Umbilical cord (tissue), 2 donors: Measurements from ENCODE around the gene GAREM1. TPM values are rescaled to one million over a fixed set of nuclear protein-coding genes. Genes with fewer than 3 reads are reported as not detected.
"Not testable (repeated sequence)": the region's sequence is repeated elsewhere in the genome, so short reads cannot be mapped to it uniquely, and the experiment has no call there.

Experiments used
- DNase-seq: peaks from one replicate; pipeline ENCODE4 v3.0.0-alpha.2; 2015; ENCODE audit warnings: low spot score
- total RNA-seq: library from RNA; depleted of rRNA; stranded (reverse); fragments of >200 nt; gene quantifications from one replicate; pipeline ENCODE4 v1.2.3, GENCODE V29; 2014; ENCODE audit warnings: low replicate concordance; ENCODE audit not compliant: insufficient read depth

The GAREM1 gene
- total RNA-seq, 1 donor from 2014 or later: 5.1 TPM

DNA sequence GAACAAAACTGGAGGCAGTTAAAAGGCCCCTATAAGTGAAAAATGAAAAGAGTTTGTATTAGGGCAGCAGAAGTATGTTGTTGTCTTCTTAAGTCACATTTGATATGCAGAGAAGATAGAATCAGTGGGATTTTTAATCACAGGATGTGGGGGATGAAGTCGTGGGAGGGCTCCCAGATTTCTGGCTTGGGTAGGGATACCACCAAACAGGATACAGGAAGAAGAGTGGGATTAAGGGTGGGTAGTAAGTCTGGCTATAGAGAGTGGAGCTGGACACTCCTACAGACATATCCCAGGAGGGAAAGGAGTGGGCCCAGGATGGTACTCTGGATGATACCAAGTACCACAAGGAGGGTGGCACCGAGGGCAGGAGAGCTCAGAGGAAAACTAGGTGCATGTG lies 99.3 kb downstream of the GAREM1 start:
- DNase-seq: no peak

DNA sequence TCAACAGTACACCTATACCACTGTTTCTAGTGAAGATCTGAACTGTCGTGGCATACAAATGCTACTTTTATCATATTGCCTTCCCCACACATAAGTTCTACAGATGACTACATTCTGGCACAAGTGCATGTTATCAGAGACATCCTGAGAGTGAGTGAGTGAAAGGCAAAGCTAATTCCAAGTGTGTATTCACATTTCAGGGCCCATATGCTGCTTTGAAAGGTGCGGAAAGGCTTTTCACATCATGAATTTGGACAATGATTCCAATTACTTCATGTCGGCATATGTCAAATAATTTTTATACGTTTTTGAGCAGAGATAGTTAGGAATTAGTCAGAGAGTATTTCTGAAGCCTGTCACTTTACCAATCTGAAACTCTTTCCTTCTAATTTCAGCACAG lies 101.7 kb downstream of the GAREM1 start:
- no peak for DNase-seq

DNA sequence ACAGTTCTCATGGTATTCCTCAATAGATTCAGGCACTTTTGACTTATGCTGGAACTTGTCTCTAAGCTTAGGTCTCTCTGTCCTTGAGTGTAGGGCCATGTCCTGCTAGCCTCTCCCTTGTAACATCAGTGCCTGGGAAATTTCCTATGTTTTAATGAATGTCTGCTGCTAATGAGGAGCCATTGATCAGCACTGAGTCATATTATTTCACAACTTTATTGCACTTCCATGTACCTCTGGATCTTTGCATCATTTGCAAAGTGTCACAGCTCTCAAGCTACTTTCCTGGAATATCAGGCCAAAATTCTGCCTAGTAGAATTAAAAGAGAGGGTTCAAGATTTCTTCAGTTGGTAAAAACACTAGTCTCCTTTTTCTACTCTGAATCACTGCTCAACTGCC lies 102.5 kb downstream of the GAREM1 start:
- no peak for DNase-seq

DNA sequence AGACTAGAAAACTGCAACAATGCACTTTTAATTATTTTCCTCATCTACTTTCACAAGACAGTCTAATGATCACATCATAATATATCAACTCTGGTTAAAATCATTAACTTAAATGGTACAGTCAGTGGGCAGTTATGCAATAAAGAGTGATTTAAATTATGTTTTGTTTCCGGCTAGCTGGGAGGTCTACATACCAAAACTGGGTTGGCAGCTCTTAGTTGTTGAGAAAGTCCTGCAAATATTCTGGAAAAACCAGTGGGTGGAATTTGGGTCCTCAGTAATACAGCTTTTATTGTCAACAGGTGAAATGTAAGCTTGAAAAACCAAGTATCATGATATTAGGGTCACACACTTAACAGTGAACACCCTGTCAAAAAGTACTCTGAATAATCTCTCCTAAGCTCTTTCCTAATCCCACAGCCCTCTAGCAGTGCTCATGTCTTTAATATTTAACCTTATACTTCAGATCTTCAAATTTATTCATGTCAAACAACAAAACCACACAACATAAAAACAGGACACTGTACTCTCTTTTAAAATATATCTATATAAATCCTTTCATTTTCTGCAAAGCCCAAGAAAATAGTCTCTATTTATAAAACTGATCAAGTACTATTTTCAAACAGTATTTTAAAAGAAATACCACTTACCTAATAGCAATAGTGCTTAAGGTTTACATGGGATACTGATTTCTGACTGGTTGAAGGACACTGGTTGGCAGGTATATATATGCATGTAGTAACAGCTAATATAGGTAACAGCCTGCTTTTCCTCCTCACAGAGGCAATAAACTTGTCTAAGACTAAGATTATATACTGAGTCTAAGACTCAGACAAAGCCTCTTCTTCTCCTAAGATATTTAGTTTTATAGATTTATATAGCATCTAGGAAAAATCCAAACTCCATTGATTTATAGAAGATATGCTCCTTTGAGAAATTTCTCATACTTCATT lies 103.8 kb downstream of the GAREM1 start:
- peak; percentile 15 for DNase-seq

DNA sequence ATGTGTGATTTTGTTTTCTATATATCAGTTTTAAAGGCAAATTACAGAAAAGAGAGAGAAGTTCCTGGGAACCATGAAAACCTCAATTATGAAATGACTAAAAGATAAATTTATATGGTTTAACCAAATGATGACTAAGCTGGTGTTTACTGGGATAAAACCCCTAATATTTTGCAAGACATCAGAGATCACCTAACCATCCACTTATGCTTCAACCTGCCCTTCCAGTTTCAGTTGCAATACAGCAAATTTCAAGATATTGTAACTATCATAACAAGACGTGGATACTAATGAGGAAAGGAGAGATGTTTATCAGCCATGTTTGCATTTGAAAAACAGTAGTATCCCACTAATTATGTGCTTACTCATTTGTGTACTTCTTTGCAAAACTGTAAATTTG lies 108.2 kb downstream of the GAREM1 start:
- no peak for DNase-seq

DNA sequence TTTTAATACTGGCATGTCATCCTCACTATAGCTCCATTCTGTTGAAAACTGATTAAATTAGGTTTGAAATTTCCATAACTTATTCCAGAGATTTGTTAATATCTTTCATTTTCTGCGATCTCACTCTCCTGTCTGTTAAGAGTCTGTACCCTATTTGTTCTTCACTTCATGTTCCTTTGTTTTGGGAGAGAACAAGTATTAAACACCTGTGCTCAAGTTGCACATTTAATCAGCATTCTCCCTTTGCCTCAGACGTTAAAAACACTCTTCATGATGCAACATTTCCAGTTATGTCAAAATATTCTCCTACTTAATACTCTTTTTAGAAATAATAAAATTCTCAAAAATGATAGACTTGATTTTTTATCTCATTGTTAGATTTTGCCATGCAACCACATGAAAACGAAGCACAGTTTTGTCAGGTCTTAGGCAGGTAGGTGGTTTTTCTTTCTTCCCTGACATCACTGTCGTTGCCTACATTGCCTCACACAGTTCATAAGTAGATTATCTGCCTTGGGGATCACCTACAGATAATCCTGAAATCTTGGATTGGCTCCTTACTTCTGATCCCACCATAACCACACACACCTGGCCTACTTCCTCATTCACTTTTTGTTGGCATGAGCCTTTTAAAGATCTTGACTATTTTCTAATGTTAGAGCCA lies 109.9 kb downstream of the GAREM1 start:
- no peak for DNase-seq

DNA sequence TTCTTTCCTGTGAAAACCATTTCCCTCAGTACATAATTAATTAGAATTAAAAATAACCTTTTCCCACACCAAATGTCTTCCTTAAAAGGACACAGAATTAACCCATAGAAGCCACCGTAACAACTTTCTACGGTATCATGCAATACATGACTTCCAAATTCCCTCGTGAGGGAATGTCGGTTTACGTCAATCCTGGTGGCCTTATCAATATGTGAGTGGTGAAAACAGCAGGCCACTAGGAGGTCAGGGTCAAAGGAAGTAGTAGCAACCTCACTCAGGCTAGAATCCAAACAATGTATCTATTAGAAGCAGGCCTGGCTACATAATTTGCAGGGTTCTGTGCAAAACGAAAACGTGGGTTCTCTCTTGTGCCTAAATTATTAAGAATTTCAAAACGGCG lies 112.2 kb downstream of the GAREM1 start:
- no peak for DNase-seq

DNA sequence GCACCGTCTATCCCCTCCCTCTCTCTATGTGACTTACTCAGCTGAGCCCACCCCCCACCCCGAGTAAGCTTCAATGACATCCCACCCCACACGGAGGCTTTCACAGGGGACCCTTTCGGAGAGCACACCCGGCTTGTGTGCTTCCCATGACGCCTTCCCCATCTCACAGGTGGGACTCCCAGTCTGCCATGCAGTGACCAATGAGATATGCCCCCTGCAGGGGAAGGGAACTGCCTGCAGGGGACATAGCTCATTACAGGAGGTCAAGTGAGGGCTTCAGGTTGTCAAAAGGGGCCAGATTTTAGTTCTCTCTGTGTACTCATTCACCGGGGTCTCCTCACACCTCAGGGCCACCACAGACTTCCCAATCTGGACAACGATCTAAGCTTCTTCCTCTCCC lies 112.6 kb downstream of the GAREM1 start:
- no peak for DNase-seq

DNA sequence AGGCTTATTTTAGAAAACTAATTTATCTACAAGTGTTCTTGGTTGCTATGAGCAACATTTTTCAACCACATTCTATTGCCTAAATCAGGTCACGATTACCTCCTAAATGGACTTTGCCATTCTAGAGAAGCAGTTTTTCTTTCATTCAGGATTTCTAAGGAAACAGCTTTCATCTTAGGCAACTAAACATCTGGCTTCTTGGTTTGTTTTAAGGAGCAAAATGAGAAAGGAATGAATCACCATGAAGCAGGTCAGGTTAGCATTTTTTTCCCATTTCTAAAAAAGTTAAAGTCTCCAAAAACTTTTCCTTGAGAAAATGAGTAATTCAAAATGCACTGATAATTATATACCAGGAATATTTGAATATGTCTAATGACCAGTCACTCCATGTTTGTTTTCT lies 114.8 kb downstream of the GAREM1 start:
- no peak for DNase-seq

DNA sequence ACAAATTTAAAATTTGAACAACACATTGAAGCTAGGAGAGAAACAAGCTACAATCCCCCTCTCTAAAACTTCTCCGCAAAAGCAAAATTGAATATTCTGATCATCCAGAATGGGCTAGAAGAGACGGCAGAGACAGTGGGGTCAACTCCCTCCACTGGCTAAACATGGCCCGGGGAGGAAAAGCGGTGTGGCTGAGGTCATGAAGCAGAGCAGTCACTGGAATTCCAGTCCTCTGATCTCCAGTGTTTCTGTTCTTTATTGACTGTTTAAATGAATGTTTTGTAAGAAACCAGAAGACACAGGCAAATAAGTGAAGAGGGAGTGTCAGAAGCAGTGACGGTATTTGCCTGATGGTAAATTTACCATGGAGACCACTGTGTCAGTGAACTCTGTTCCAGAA lies 116.2 kb downstream of the GAREM1 start:
- no peak for DNase-seq

DNA sequence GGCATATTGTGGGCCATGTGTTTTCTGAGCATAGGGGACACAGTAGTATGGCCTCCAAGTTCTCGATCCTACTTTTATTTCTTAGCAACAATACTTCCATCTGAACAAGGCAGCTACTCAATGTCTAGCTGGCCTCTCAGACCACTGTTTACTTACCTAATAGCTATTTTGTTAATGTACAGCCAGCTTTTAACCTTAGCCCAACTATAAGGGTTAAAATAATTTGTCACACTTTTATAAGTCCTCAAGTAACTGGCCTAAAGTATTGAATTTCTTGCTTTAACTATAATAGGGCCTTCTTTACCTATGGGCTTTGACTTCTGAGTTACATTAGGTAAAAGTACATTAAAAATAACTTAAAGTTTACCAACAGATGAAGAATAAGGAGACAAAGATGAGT lies 117.4 kb downstream of the GAREM1 start:
- DNase-seq: no peak

DNA sequence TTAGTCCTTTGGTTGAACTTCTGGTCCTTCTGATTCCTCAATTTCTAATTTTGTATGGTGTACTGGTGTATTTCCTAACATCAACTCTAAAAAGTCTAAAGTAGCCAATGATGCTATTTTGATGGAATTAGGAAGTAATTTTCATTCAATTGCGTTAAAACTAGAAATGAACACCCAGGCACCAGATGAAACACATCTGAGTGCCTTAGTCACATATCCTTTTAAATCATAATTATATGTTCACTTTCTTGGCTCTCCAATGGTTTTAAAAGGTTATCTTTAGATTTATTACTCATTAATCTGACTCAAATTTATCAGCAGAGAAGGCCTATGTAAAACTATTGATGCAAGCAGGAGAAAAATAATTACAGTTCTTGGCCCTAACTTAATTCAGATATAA lies 119.7 kb downstream of the GAREM1 start:
- peak; percentile 19 for DNase-seq

DNA sequence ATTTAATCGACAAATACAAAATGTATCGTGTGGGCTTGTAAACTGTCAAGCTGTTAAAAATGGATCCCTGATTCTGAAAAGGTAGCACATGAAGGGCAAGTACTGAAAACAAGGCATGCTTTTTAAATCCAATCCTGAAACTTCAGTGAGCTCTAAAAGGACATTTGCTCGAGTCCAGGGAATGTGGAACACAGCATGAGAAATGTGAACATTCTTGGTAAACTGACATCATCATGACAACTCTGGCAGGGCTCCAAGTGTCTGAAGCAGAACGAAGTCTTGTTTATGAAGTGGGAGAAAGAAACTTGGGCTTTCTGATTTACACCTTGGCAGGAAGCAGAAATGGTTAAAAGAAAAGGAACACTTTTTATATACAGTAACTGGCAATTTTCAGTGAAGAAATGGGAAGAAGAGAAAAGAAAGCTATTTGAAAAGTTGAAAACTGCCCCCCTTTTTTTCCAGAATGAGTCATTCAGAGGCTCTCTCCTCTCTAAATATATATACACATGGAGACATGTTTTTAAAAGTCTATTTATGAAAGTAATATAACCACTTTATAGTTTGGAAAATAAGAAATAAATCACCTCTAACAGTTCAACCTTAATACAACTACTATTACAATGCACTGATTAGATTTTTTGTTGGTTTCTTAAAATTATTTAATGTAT lies 120.8 kb downstream of the GAREM1 start:
- peak; percentile 98 for DNase-seq

DNA sequence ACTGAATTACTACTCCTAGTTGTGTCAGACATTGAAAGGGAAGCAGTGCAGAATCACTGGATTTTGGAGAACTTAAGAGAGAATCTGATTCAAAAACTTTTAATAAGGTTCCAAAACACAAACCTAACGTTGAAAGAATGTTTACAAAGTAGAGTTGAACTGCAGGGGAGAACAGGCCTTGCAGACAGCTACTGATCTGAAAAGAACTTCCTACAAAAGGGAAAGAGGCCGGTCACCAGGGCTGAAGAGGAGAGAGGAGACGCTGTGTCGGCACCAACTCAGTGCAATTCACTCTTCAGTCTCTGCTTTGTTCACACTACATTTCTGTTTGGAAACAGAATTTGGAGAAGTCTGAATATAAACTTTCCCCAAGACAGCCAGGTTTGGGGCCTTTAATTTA lies 124.0 kb downstream of the GAREM1 start:
- DNase-seq: peak; percentile 66

DNA sequence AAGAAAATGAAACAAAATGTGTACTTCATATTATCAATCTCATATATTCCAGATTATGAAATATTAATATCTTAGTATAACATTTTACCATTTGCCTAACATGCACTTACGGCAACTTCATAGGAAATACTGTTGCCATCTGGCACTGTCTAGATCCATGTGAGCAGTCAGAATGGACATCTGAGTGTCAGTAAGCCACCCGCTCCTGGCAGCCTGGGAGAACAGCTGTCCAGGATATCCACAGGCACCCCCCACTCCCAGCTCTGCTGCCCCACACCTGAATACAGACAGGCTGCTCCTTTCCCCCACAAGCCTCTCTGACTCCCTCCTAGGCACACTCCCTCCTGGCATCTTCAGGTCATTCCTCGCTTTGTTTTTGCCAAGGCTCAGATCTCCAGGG lies 127.0 kb downstream of the GAREM1 start:
- no peak for DNase-seq

DNA sequence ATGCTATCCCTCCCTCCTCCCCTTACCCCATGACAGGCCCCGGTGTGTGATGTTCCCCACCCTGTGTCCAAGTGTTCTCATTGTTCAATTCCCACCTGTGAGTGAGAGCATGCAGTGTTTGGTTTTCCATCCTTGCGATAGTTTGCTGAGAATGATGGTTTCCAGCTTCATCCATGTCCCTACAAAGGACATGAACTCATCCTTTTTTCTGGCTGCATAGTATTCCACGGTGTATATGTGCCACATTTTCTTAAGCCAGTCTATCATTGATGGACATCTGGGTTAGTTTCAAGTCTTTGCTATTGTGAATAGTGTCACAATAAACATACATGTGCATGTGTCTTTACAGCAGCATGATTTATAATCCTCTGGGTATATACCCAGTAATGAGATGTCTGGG lies 129.6 kb downstream of the GAREM1 start:
- not testable (repeated sequence) for DNase-seq

DNA sequence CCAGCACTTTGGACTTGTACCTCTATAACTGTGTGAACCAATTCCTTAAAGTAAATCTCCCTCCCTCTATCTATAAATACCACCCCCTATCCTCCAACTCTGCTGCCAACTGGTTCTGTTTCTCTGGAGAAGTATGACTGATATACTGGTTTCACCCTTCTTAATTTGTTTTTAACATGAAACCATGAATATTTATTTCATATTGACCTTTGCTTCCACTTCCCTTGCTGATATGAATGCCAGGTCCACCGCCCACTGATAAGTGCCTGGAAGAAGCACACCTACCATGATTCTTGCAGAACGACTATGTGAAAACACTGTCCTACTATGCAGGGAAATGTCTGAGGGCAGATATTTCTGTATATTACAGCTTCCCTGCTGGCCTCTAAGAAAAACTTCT lies 131.6 kb downstream of the GAREM1 start:
- no peak for DNase-seq

DNA sequence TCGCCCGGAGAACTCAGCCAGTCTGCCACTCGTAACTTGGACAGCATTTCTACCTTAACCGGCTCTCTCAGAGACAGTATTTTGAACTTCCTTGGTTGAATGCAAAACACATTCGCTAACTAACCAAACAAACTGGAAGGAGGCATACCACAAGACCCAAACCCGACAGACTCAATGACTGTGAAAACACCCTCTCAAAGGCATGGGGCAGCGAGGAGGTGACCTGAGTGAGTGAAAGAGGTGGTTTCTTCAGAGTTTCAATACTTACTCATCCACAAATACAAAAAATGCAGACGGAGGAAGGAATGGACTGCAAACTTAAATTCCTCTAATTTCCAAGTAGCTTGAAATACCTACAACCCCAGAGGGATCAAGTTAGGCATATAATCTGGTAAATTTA lies 132.9 kb downstream of the GAREM1 start:
- DNase-seq: no peak

DNA sequence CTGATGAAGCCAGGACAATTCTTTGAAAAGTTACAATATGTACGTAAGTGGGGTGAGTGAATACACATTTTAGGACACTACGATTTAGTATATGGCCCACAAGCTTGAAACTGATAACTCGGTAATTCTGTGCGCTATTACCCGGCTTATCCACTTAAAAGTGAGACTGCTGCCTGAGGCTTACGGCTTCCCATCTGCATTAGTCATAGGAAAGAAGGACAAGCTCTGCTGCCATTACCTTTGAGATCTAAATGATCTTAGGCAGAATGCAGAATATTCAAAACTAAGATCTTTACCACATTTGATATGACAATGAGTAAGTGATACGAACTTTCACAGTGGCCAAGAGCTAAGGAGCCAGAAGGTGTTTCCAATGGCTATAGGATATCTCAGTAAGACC lies 133.3 kb downstream of the GAREM1 start:
- DNase-seq: no peak

DNA sequence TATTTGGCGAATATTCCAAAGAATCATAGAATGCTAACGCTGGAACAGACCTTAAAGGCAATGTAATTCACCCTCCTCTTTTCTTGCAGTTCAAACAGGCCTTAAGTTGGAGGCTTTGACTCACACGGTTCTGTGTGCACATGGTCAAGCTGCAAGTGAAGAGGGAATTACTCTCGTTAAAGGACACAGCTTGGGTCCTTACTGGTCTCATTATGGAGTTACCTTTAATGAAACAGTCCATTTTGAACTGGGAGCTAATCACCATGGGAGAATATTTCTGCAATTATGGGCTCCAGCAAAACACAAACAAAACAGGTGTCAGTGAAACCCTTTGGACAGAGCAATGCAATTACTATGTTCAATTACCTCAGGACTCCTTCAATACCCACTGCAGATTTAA lies 135.5 kb downstream of the GAREM1 start:
- no peak for DNase-seq

DNA sequence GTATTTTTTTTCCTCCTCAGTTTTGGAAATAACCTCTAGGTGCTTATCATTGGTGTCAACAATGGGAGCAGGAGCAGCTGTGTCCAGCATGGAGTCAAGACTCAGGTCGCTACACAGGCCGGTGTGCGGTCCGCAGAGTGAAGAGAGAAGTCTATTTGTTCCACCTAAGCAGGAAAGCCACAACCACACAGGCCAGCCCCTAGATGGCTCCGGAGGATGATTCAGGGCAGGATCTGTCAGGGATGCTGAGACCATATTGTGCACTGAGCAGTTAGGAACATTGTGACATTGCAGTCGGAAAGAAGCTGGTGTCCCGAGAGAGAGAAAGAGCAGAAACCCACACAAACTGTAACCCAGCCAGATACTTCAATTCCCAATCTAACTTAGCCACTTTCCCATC lies 136.9 kb downstream of the GAREM1 start:
- DNase-seq: no peak

DNA sequence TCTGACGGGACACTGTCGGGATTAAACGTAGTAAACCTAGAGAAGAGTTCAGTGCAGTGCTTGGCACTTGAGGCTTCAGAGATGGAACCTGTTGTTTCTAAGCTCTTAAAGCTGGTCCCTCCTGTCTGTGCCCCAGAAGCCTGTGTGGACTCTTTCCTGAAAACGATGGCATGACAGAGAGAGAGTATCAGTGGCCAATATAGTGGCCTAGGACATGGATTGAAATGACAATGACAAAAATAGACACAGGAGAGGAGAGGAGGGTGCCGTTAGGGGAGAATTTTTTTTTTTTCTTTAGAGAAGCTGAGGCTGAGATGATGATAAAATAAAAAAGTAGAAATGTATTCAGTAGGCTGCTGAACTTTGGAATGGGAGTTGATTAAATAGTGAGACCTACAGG lies 138.0 kb downstream of the GAREM1 start:
- no peak for DNase-seq

DNA sequence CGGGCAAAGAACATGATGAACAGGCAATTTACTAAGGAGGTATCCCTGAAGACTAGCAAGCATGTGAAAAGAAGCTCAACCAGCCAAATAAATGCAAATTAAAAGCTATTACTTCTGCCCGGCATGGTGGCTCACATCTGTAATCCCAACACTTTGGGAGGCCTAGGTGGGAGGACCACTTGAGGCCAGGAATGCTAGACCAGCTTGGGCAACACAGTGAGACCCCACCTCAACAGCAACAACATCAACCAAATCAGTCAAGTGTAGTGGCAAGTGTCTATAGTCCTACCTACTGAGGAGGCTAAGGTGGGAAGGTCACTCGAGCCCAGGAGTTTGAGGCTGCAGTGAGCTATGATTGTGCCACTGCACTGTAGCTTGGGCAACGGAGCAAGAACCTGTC lies 141.7 kb downstream of the GAREM1 start:
- DNase-seq: no peak
